Hepatocyte (in vitro differentiated cells): Measurements from ENCODE around the gene OR8S1. TPM values are rescaled to one million over a fixed set of nuclear protein-coding genes. Genes with fewer than 3 reads are reported as not detected.
"Not testable (repeated sequence)": the region's sequence is repeated elsewhere in the genome, so short reads cannot be mapped to it uniquely, and the experiment has no call there.

ENCODE experiments used
- DNase-seq: peaks from one replicate; pipeline ENCODE4 v3.0.0-alpha.2; 2016; ENCODE audit warnings: low spot score
- H2AFZ ChIP-seq: fragments of 200-600 bp; sonication (generic); 2 replicates; pipeline ENCODE4 v1.6.0; 2016; ENCODE audit warnings: antibody characterized with exemption, mild to moderate bottlenecking
- H3K27ac ChIP-seq: fragments of 200-600 bp; sonication (generic); 2 replicates; pipeline ENCODE4 v1.5.1; 2016; ENCODE audit warnings: mild to moderate bottlenecking
- H3K27me3 ChIP-seq: fragments of 200-600 bp; sonication (generic); 2 replicates; pipeline ENCODE4 v1.6.1; 2016
- H3K36me3 ChIP-seq: fragments of 200-600 bp; sonication (generic); replicated peaks from 2 replicates; pipeline ENCODE4 v1.5.1; 2016; ENCODE audit warnings: low read depth; ENCODE audit not compliant: insufficient read depth
- H3K4me1 ChIP-seq: fragments of 200-600 bp; sonication (generic); 2 replicates; pipeline ENCODE4 v1.5.1; 2016; ENCODE audit warnings: mild to moderate bottlenecking, moderate library complexity; ENCODE audit not compliant: insufficient read depth
- H3K4me2 ChIP-seq: fragments of 200-600 bp; sonication (generic); 2 replicates; pipeline ENCODE4 v1.6.0; 2016
- H3K4me3 ChIP-seq: fragments of 200-600 bp; sonication (generic); 2 replicates; pipeline ENCODE4 v1.5.1; 2016; ENCODE audit warnings: mild to moderate bottlenecking
- H3K79me2 ChIP-seq: fragments of 200-600 bp; sonication (generic); 2 replicates; pipeline ENCODE4 v1.6.0; 2017; ENCODE audit warnings: mild to moderate bottlenecking
- H3K9me2 ChIP-seq: fragments of 200-600 bp; sonication (generic); replicated peaks from 2 replicates; pipeline ENCODE4 v1.6.0; 2017; ENCODE audit warnings: mild to moderate bottlenecking; ENCODE audit not compliant: insufficient read depth
- H3K9me3 ChIP-seq: fragments of 200-600 bp; sonication (generic); 2 replicates; pipeline ENCODE4 v1.5.1; 2016; ENCODE audit warnings: low read depth, mild to moderate bottlenecking
- H4K20me1 ChIP-seq: fragments of 200-600 bp; sonication (generic); 2 replicates; pipeline ENCODE4 v1.6.0; 2016; ENCODE audit warnings: mild to moderate bottlenecking; ENCODE audit not compliant: insufficient read depth, poor library complexity, severe bottlenecking
- EZH2 ChIP-seq: fragments of 200-600 bp; sonication (generic); IDR thresholded peaks from 2 replicates; pipeline ENCODE4 v1.6.1; 2016; ENCODE audit warnings: antibody characterized with exemption, mild to moderate bottlenecking, borderline replicate concordance
- EZH2phosphoT487 ChIP-seq: fragments of 200-600 bp; sonication (generic); IDR thresholded peaks from one replicate; pipeline ENCODE4 v1.6.1; 2018; ENCODE audit warnings: antibody characterized with exemption, mild to moderate bottlenecking, low read depth, moderate library complexity; ENCODE audit not compliant: unreplicated experiment, severe bottlenecking
- WGBS: methylation state at CpG from one replicate; pipeline ENCODE4 v1.1.6; 2016; ENCODE audit warnings: low lambda C conversion rate; ENCODE audit errors: missing lambda C conversion rate; 5-methylcytosine and 5-hydroxymethylcytosine counted together
- polyA plus RNA-seq: library from polyadenylated mRNA; unstranded; fragments of >200 nt; fragmentation: Nextera tagmentation; extraction: Ambion mirVana; gene quantifications from 2 replicates; pipeline ENCODE4 v1.2.1, GENCODE V29; 2016
- total RNA-seq: library from RNA; depleted of rRNA; stranded (reverse); fragments of >200 nt; gene quantifications from 2 replicates; pipeline ENCODE4 v1.2.3, GENCODE V29; 2014
- TF ChIP-seq, protein P1 (sequence below): fragments of 200-600 bp; sonication (generic); IDR thresholded peaks from 2 replicates; pipeline ENCODE4 v1.5.1; 2016; ENCODE audit warnings: antibody characterized with exemption, mild to moderate bottlenecking; ENCODE audit not compliant: poor library complexity

Gene OR8S1
- total and polyA plus RNA-seq, 2 experiments from 2014 or later, result 0.17 to 1.1 TPM

DNA sequence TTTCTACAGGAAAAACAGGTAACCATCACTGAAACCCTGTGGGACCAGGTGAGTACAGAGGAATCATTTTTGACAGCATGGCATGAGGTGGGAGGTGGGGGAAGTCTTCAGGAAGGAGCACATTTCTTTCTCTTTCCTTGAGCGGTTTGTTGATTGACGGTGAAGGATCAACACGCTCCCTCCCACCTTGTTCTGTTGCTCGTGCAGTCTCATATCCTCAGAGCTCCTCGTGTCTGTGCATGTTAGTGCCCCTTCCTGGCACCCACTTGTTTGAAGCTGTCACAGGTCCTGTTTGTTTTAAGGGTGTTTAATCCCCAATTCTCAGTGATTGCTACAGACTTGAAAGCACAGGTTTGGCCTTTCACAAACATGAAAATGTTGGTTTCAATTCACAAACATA is 38.8 kb upstream of the OR8S1 start:
- no peak for TF ChIP-seq EZH2phosphoT487
- TF ChIP-seq EZH2, result no peak
- TF ChIP-seq, protein P1, sequence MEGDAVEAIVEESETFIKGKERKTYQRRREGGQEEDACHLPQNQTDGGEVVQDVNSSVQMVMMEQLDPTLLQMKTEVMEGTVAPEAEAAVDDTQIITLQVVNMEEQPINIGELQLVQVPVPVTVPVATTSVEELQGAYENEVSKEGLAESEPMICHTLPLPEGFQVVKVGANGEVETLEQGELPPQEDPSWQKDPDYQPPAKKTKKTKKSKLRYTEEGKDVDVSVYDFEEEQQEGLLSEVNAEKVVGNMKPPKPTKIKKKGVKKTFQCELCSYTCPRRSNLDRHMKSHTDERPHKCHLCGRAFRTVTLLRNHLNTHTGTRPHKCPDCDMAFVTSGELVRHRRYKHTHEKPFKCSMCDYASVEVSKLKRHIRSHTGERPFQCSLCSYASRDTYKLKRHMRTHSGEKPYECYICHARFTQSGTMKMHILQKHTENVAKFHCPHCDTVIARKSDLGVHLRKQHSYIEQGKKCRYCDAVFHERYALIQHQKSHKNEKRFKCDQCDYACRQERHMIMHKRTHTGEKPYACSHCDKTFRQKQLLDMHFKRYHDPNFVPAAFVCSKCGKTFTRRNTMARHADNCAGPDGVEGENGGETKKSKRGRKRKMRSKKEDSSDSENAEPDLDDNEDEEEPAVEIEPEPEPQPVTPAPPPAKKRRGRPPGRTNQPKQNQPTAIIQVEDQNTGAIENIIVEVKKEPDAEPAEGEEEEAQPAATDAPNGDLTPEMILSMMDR, result no peak
- H3K79me2 ChIP-seq, result no peaks in the 10 kb centered on the region
- H3K27ac ChIP-seq, result no peak overlapping the region
- H3K36me3 ChIP-seq, result no peaks in the 10 kb centered on the region
- 83% methylated on average over 5 of the region's 5 CpGs for WGBS
- H3K9me3 ChIP-seq, result no peaks in the 10 kb centered on the region
- no peaks in the 10 kb centered on the region for H3K9me2 ChIP-seq
- H2AFZ ChIP-seq, result no peak overlapping the region
- no peak overlapping the region for H3K4me2 ChIP-seq
- H3K4me3 ChIP-seq, result no peak overlapping the region
- H3K27me3 ChIP-seq, result no peaks in the 10 kb centered on the region
- H4K20me1 ChIP-seq, result no peaks in the 10 kb centered on the region
- no peak for DNase-seq
- H3K4me1 ChIP-seq, result no peaks in the 10 kb centered on the region

DNA sequence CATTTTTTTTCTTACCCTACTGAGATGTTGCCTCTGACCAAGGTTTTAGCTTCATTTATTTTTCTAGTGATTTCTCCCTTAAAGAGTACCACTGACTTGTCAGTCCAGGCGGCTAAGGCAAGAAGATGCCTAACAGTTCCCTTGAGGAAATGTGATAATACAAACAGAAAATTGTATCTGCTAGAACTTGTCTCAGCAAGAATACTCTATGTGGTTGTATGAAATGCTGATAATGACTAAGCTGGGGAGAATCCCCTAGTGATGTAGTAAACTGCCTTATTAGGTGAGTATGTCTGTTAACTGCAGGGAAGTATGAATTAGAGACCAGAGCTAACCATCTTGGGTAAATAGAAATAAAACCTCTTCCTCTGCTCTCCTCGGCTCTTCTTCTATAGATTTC is 36.4 kb upstream of the OR8S1 start:
- Histone ChIP-seq H2AFZ (no peak overlapping the region), H3K9me2 (no peaks in the 10 kb centered on the region), H3K4me3 (no peak overlapping the region), H3K4me2 (no peak overlapping the region), H3K27me3 (no peaks in the 10 kb centered on the region), H3K9me3 (no peaks in the 10 kb centered on the region), H4K20me1 (no peaks in the 10 kb centered on the region), H3K79me2 (no peaks in the 10 kb centered on the region), H3K4me1 (no peaks in the 10 kb centered on the region), H3K27ac (peak overlapping the region; percentile 56), H3K36me3 (no peaks in the 10 kb centered on the region)
- DNase-seq, result peak; percentile 11
- WGBS, result 53% methylated on average over 2 of the region's 2 CpGs
- TF ChIP-seq, protein P1, result no peak
- TF ChIP-seq EZH2phosphoT487, result no peak
- no peak for TF ChIP-seq EZH2

GRCh38 chr12:48489456-48489855 is 36.0 kb upstream of the OR8S1 start:
- not testable (repeated sequence) for H3K4me1 ChIP-seq, H3K4me2 ChIP-seq, H3K36me3 ChIP-seq, H3K4me3 ChIP-seq, H2AFZ ChIP-seq, H3K27me3 ChIP-seq, H3K79me2 ChIP-seq, DNase-seq, H3K9me3 ChIP-seq, H3K9me2 ChIP-seq, H4K20me1 ChIP-seq
- WGBS, result 82% methylated on average over 7 of the region's 7 CpGs
- peak overlapping the region; percentile 56 for H3K27ac ChIP-seq

GRCh38 chr12:48500281-48500680 is 25.2 kb upstream of the OR8S1 start:
- H3K9me2 ChIP-seq, H3K79me2 ChIP-seq, H3K9me3 ChIP-seq, H4K20me1 ChIP-seq, H3K4me3 ChIP-seq, H3K4me1 ChIP-seq, H3K27ac ChIP-seq, DNase-seq, H2AFZ ChIP-seq, H3K4me2 ChIP-seq, H3K27me3 ChIP-seq, H3K36me3 ChIP-seq: not testable (repeated sequence)
- no CpG with 5 or more reads among the region's 32 CpGs for WGBS

DNA sequence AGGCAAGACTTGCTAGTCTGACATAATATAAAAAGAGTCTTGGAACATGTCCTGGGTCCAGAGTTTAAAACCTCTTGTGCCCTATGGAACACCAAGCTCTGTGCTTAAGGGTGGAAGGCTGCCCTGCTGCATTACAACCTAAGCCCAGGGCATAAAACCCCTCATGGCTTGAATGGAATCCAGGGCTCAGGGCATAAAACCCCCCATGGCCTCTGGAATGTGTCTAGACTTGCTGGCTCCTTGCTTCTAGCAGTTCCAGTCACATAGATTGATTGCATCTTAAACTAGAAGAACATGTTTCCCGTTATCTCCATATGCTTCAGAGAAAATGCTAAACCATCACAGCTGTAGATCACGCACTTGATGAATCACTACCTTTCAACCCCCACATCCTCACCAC is 18.6 kb upstream of the OR8S1 start:
- not testable (repeated sequence) for H3K4me3 ChIP-seq

More for the DNA sequence above, 18.6 kb upstream of the OR8S1 start:
- not testable (repeated sequence) for DNase-seq, H3K9me3 ChIP-seq, H3K4me1 ChIP-seq, H4K20me1 ChIP-seq, H3K27ac ChIP-seq, H3K27me3 ChIP-seq, H3K36me3 ChIP-seq, H2AFZ ChIP-seq, H3K79me2 ChIP-seq, H3K4me2 ChIP-seq, H3K9me2 ChIP-seq
- 63% methylated on average over 2 of the region's 2 CpGs for WGBS
